Kidney (tissue), 14 donors: ENCODE results near the gene CST2. TPM values are rescaled to one million over a fixed set of nuclear protein-coding genes. Genes with fewer than 3 reads are reported as not detected.

ENCODE experiments used
- DNase-seq, 5 donors: peaks; one replicate each; pipeline ENCODE4 v3.0.0-alpha.2; 2013 to 2020
- FAIRE-seq: peaks from 2 replicates; lab custom pipeline; 2012; peaks lifted over from hg19 to GRCh38; lab: Jason Lieb, UNC
- H3K27ac ChIP-seq, 2 donors: one replicate each; pipeline ENCODE4 v1.7.0; 2013; ENCODE audit warnings: low read depth in 2 of 2, low read length in 2 of 2, inconsistent platforms in 1 of 2
- H3K27me3 ChIP-seq: one replicate; pipeline ENCODE4 v1.7.1; 2013; ENCODE audit warnings: low read length, inconsistent platforms; ENCODE audit not compliant: control insufficient read depth, insufficient read depth
- H3K36me3 ChIP-seq, 3 donors: one replicate each; pipeline versions ENCODE4 v1.7.0 to v1.7.1; 2013; ENCODE audit warnings: low read length in 3 of 3, control low read depth in 1 of 3, inconsistent platforms in 1 of 3; ENCODE audit not compliant: insufficient read depth in 3 of 3, control insufficient read depth in 2 of 3
- H3K4me1 ChIP-seq, 3 donors: one replicate each; pipeline versions ENCODE4 v1.7.0 to v1.7.1; 2013; ENCODE audit warnings: low read length in 3 of 3, inconsistent platforms in 1 of 3, low read depth in 1 of 3; ENCODE audit not compliant: control insufficient read depth in 2 of 3, insufficient read depth in 2 of 3
- H3K4me3 ChIP-seq, 3 donors: one replicate each; pipeline versions ENCODE4 v1.7.0 to v1.8.1; 2013; ENCODE audit warnings: low read length in 3 of 3, control low read depth in 1 of 3, inconsistent platforms in 1 of 3
- H3K9ac ChIP-seq, 3 donors: one replicate each; pipeline versions ENCODE4 v1.7.0 to v1.7.1; 2013; ENCODE audit warnings: low read length in 3 of 3, control low read depth in 1 of 3, inconsistent platforms in 1 of 3
- H3K9me3 ChIP-seq, 3 donors: one replicate each; pipeline versions ENCODE4 v1.7.0 to v1.7.1; 2013; ENCODE audit warnings: low read length in 3 of 3, control low read depth in 1 of 3, inconsistent platforms in 1 of 3; ENCODE audit not compliant: control insufficient read depth in 2 of 3, insufficient read depth in 1 of 3
- CTCF ChIP-seq: IDR thresholded peaks from 3 replicates; pipeline ENCODE4 v1.5.1; 2012; ENCODE audit warnings: mild to moderate bottlenecking, moderate library complexity, borderline replicate concordance; ENCODE audit not compliant: insufficient read depth; ENCODE audit errors: extremely low read depth
- intact Hi-C: fragments of 100-400 bp; cut with DNase I; formaldehyde crosslinking; loops from one replicate; pipeline ENCODE4 v1.11.1; 2022
- polyA plus RNA-seq: library from polyadenylated mRNA; stranded (reverse); fragments of 350-450 nt; fragmentation: Illumina TruSeq; extraction: RNeasy Lipid Tissue Mini Kit (QIAGEN cat#74804); gene quantifications from one replicate; pipeline ENCODE4 v1.2.3, GENCODE V29; 2014; ENCODE audit warnings: low read depth, low replicate concordance; ENCODE audit not compliant: insufficient read depth
- total RNA-seq: library from RNA; stranded (reverse); fragmentation: NEBNext Ultra II Directional; extraction: Animal tissue kit (Norgen Biotek cat#: 25700); gene quantifications from one replicate; pipeline ENCODE4 v1.2.1, GENCODE V29; 2021
- donor health status: control.
- donor health status: control.
- donor health status: control.
- donor health status: control.
- donor health status: control.
- donor health status: DM: yes; HTN: yes; CAD: no.
- donor health status: Normal renal cell carcinoma (clear cell type).

The CST2 gene
- total and polyA plus RNA-seq, 2 donors from 2014 or later, result not detected

DNA sequence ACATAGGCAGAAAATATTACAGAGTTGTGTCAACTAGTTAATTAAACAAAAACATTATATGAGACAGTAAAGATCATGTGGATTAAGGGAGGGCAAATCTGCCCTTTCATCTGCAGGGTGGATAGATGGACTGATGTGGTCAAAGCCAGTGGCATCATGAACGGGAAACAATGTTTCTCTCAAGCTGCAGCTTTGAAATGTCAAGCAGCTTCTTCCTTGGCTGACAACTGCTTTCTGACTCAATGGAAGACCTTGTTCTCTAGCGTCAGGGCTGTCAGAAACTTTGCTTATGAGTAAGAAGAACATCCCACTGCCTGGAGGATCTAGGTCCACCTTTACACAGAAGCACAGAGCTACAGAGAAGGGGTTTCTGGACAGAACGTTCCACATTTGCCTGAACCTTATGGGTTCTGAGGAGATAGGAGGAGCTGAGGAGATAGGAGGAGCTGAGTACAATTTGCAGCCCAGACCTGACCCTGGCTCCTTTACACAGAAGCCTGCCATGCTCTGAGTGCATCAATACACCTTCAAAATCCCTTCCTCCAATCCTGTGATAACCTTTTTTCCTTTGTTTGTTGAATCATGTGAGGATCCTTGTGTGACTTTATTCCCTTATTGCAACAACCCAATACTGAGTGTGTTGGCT, 47.0 kb upstream of the CST2 start:
- H3K27ac ChIP-seq, result no peak overlapping the region
- TF ChIP-seq CTCF, result no peak
- intact Hi-C loops, result no loop called here
- H3K4me1 ChIP-seq, result no peaks in the 10 kb centered on the region
- no peaks in the 10 kb centered on the region for H3K9me3 ChIP-seq
- no peaks in the 10 kb centered on the region for H3K27me3 ChIP-seq
- H3K9ac ChIP-seq, result no peak overlapping the region
- DNase-seq, result no peak
- no peak overlapping the region for H3K4me3 ChIP-seq
- H3K36me3 ChIP-seq, result no peaks in the 10 kb centered on the region
- no peak for FAIRE-seq

DNA sequence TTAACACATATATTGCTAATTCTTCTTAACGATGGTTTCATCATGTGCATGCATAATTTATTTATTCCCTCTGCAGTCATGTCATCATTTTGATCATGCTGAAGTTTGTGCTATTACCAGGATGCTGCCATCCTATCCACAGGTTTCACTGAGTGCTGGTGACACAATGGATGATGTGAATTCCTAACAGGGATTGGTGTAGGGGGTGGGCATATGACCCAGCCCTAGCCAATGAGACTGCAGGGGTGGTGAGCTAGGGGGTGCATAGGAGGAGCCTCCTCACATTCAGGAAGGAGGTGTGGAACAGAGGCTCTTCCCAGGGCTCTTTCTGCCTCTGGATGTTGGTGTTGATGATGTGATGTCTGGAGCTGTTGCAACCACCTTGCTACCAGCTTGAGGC, 45.5 kb upstream of the CST2 start:
- no peaks in the 10 kb centered on the region for H3K27me3 ChIP-seq
- H3K27ac ChIP-seq, result no peak overlapping the region
- no peak overlapping the region for H3K4me3 ChIP-seq
- intact Hi-C loops, result no loop called here
- no peak for FAIRE-seq
- no peaks in the 10 kb centered on the region for H3K4me1 ChIP-seq
- H3K36me3 ChIP-seq, result no peaks in the 10 kb centered on the region
- H3K9ac ChIP-seq, result no peak overlapping the region
- no peak for DNase-seq
- no peaks in the 10 kb centered on the region for H3K9me3 ChIP-seq
- no peak for TF ChIP-seq CTCF

DNA sequence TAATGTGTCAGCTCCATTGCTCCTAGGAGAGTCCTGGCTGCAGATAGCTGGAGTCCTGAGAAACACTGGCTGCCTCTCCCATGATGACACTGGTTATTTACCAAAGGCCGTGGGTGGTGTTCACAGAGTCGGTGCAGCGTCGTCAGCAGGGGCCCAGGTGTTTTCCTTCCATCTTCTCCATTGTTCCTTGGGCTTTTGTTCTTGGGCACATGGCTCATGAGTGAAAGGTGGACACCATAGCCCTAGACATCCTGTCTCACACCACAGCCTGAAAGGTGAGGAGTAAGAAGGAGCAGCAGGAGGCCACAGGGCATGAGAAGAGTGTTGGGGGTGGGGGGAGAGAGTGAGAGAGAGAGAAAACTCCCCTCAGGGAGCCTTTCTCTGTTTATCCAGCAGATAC, 43.9 kb upstream of the CST2 start:
- H3K9ac ChIP-seq, result no peak overlapping the region
- H3K36me3 ChIP-seq, result no peaks in the 10 kb centered on the region
- no peaks in the 10 kb centered on the region for H3K9me3 ChIP-seq
- no peaks in the 10 kb centered on the region for H3K27me3 ChIP-seq
- H3K4me1 ChIP-seq, result no peaks in the 10 kb centered on the region
- DNase-seq (no peak), FAIRE-seq (no peak)
- no peak for TF ChIP-seq CTCF
- no peak overlapping the region for H3K4me3 ChIP-seq
- no peak overlapping the region for H3K27ac ChIP-seq
- intact Hi-C loops, result no loop called here

- Histone ChIP-seq H3K27me3 (no peaks in the 10 kb centered on the region), H3K9ac (no peak overlapping the region), H3K27ac (no peak overlapping the region), H3K36me3 (no peaks in the 10 kb centered on the region), H3K9me3 (no peaks in the 10 kb centered on the region), H3K4me3 (no peak overlapping the region), H3K4me1 (no peaks in the 10 kb centered on the region)
- FAIRE-seq (no peak), DNase-seq (no peak)
- no peak for TF ChIP-seq CTCF
- intact Hi-C loops, result no loop called here
Observed at GRCh38 chr20:23869520-23869919, 43.0 kb upstream of the CST2 start.
